Smooth muscle cell (in vitro differentiated cells): ENCODE data around the gene KRTAP5-1. TPM values are rescaled to one million over a fixed set of nuclear protein-coding genes. Genes with fewer than 3 reads are reported as not detected.
"Not testable (repeated sequence)": the region's sequence is repeated elsewhere in the genome, so short reads cannot be mapped to it uniquely, and the experiment has no call there.

Experiments
- DNase-seq: peaks from one replicate; lab custom pipeline; 2025; ENCODE audit not compliant: unreplicated experiment; lab: John Stamatoyannopoulos, UW
- H2AFZ ChIP-seq: fragments of 200-600 bp; sonication (generic); 2 replicates; pipeline ENCODE4 v1.6.0; 2016; ENCODE audit warnings: antibody characterized with exemption, low read depth, mild to moderate bottlenecking
- H3F3A ChIP-seq: fragments of 200-600 bp; sonication (generic); 2 replicates; pipeline ENCODE4 v1.6.0; 2017; ENCODE audit warnings: antibody characterized with exemption, low read depth
- H3K27ac ChIP-seq: fragments of 200-600 bp; sonication (generic); 2 replicates; pipeline ENCODE4 v1.5.1; 2016; ENCODE audit warnings: low read depth, mild to moderate bottlenecking
- H3K27me3 ChIP-seq: fragments of 200-600 bp; sonication (generic); 2 replicates; pipeline ENCODE4 v1.6.1; 2016; ENCODE audit warnings: low read depth, mild to moderate bottlenecking
- H3K36me3 ChIP-seq: fragments of 200-600 bp; sonication (generic); 2 replicates; pipeline ENCODE4 v1.5.1; 2016; ENCODE audit warnings: low read depth
- H3K4me1 ChIP-seq: fragments of 200-600 bp; sonication (generic); 2 replicates; pipeline ENCODE4 v1.5.1; 2016; ENCODE audit warnings: low read depth
- H3K4me2 ChIP-seq: fragments of 200-600 bp; sonication (generic); 2 replicates; pipeline ENCODE4 v1.6.0; 2016; ENCODE audit warnings: mild to moderate bottlenecking
- H3K4me3 ChIP-seq: fragments of 200-600 bp; sonication (generic); 2 replicates; pipeline ENCODE4 v1.5.1; 2016; ENCODE audit warnings: mild to moderate bottlenecking
- H3K79me2 ChIP-seq: fragments of 200-600 bp; sonication (generic); 2 replicates; pipeline ENCODE4 v1.6.0; 2016; ENCODE audit warnings: low read depth, mild to moderate bottlenecking
- H3K9ac ChIP-seq: fragments of 200-600 bp; sonication (generic); 2 replicates; pipeline ENCODE4 v1.6.0; 2016; ENCODE audit warnings: low read depth
- H3K9me3 ChIP-seq: fragments of 200-600 bp; sonication (generic); replicated peaks from 2 replicates; pipeline ENCODE4 v1.5.1; 2016; ENCODE audit warnings: low read depth
- H4K20me1 ChIP-seq: fragments of 200-600 bp; sonication (generic); 2 replicates; pipeline ENCODE4 v1.6.0; 2016; ENCODE audit warnings: low read depth
- CTCF ChIP-seq: fragments of 200-600 bp; sonication (generic); IDR thresholded peaks from 2 replicates; pipeline ENCODE4 v1.5.1; 2017; ENCODE audit warnings: borderline replicate concordance, mild to moderate bottlenecking, antibody characterized with exemption; ENCODE audit not compliant: insufficient read depth, poor library complexity, severe bottlenecking
- WGBS: methylation state at CpG from one replicate; pipeline ENCODE4 v1.1.7; 2016; ENCODE audit warnings: low lambda C conversion rate; 5-methylcytosine and 5-hydroxymethylcytosine counted together
- polyA plus RNA-seq: library from polyadenylated mRNA; unstranded; fragments of >200 nt; fragmentation: Nextera tagmentation; extraction: Ambion mirVana; gene quantifications from 2 replicates; pipeline ENCODE4 v1.2.1, GENCODE V29; 2016
- total RNA-seq: library from RNA; depleted of rRNA; stranded (reverse); fragments of >200 nt; gene quantifications from 2 replicates; pipeline ENCODE4 v1.2.3, GENCODE V29; 2014

KRTAP5-1 gene
- total and polyA plus RNA-seq, 2 experiments from 2014 or later, result not detected

- Histone ChIP-seq H3K36me3 (no peaks in the 10 kb centered on the region), H3K9ac (no peak overlapping the region), H3K27ac (no peak overlapping the region), H3K4me3 (no peak overlapping the region), H3K79me2 (no peaks in the 10 kb centered on the region), H3K4me2 (no peak overlapping the region), H3K27me3 (peaks cover 18% of the 10 kb centered on the region), H2AFZ (no peak overlapping the region), H4K20me1 (no peaks in the 10 kb centered on the region), H3F3A (no peaks in the 10 kb centered on the region), H3K9me3 (no peaks in the 10 kb centered on the region), H3K4me1 (no peaks in the 10 kb centered on the region)
- no peak for DNase-seq
- TF ChIP-seq CTCF, result no peak
- 87% methylated on average over 6 of the region's 6 CpGs for WGBS
Observed at GRCh38 chr11:1589996-1590395, 4.9 kb upstream of the KRTAP5-1 start.

DNA sequence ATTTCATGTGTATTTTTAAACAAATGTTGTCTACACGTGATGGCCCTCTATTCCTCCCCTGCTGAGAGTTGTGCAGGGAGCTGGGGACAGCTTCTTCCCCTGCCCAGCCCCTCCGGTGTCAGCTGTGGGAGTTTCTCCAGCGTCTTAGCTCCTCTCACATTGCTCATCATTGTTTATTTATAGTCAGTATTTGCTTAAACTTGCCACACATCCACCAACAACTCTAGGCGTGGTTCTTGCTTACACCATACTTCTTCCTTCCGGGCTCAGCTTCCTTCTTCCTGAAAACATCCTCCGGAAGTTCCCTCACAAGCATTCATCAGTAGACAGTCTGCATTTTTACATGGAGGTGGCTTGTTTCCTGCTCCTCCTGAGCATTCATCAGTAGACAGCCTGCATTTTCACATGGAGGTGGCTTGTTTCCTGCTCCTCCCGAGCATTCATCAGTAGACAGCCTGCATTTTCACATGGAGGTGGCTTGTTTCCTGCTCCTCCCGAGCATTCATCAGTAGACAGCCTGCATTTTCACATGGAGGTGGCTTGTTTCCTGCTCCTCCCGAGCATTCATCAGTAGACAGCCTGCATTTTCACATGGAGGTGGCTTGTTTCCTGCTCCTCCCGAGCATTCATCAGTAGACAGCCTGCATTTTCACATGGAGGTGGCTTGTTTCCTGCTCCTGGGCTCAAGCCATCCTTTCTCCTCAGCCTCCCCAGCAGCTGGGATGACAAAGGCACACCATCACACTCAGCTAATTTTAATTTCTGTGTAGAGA lies 4.3 kb upstream of the KRTAP5-1 start:
- H3K4me2 ChIP-seq, H2AFZ ChIP-seq: not testable (repeated sequence)

GRCh38 chr11:1586699-1587098 lies 1.6 kb upstream of the KRTAP5-1 start:
- no peak for DNase-seq
- H3K4me2 ChIP-seq, result no peak overlapping the region
- H3K4me3 ChIP-seq, result no peak overlapping the region
- TF ChIP-seq CTCF, result no peak
- H3K36me3 ChIP-seq, result no peaks in the 10 kb centered on the region
- no peaks in the 10 kb centered on the region for H3K9me3 ChIP-seq
- 61% methylated on average over 2 of the region's 2 CpGs for whole genome bisulfite sequencing
- no peak overlapping the region for H3K27ac ChIP-seq
- no peak overlapping the region for H2AFZ ChIP-seq
- H3K9ac ChIP-seq, result no peak overlapping the region
- no peaks in the 10 kb centered on the region for H3F3A ChIP-seq
- H3K27me3 ChIP-seq, result peaks cover 6% of the 10 kb centered on the region
- H4K20me1 ChIP-seq, result no peaks in the 10 kb centered on the region
- H3K79me2 ChIP-seq, result no peaks in the 10 kb centered on the region
- no peaks in the 10 kb centered on the region for H3K4me1 ChIP-seq

More for the DNA sequence above, 4.3 kb upstream of the KRTAP5-1 start:
- not testable (repeated sequence) for H3K79me2 ChIP-seq, H3K36me3 ChIP-seq, H3K4me3 ChIP-seq, H3K9ac ChIP-seq, H3F3A ChIP-seq, H4K20me1 ChIP-seq, H3K9me3 ChIP-seq, H3K4me1 ChIP-seq, DNase-seq, H3K27ac ChIP-seq
- H3K27me3 ChIP-seq, result peaks cover 17% of the 10 kb centered on the region
- WGBS, result 53% methylated on average over 8 of the region's 10 CpGs

- H3K4me3 ChIP-seq, H3F3A ChIP-seq, H3K9me3 ChIP-seq, H3K4me1 ChIP-seq, H3K36me3 ChIP-seq, H3K27me3 ChIP-seq, DNase-seq, H3K79me2 ChIP-seq, H3K27ac ChIP-seq, H3K9ac ChIP-seq, H3K4me2 ChIP-seq, H4K20me1 ChIP-seq, H2AFZ ChIP-seq: not testable (repeated sequence)
- WGBS, result 77% methylated on average over 2 of the region's 2 CpGs
Observed at GRCh38 chr11:1582909-1583308, 2.2 kb downstream of the KRTAP5-1 start.
